IPS-11a (cell line): Measurements from ENCODE around the gene CCDC183.
"Not testable (repeated sequence)": the region's sequence is repeated elsewhere in the genome, so short reads cannot be mapped to it uniquely, and the experiment has no call there.

Source experiments
- H3K4me3 ChIP-seq: one replicate; pipeline ENCODE4 v1.5.1; 2013; ENCODE audit warnings: low read depth, low read length, control low read depth

Gene CCDC183

DNA sequence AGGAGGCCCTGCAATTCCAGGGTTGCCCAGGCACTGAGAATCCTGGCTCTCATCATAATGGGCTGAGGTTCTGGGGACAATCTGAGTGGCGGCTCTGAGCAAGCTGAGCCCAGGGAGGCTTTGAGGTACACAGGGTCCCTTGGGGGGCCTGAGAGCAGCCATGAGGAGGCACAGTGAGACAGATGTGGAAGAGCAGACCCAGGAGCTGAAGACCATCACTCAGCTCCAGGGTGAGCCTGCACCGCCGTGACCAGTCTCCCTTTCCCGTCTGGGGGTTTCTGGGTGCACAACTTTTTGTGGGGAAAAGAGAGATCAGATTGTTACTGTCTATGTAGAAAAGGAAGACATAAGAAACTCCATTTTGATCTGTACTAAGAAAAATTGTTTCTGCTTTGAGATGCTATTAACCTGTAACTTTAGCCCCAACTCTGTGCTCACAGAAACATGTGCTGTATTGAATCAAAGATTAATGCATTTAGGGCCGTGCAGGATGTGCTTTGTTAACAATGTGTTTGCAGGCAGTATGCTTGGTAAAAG, at the start of gene CCDC183:
Gene CCDC183 (plus strand): TSS at position 101 of the 537 bp plus-strand sequence. CDS start 60 bp downstream, at position 161.
- H3K4me3 ChIP-seq, result no peak within 1 kb of the TSS

GRCh38 chr9:136746621-136747020, 49.5 kb upstream of the CCDC183 start:
- H3K4me3 ChIP-seq, result no peak overlapping the region

DNA sequence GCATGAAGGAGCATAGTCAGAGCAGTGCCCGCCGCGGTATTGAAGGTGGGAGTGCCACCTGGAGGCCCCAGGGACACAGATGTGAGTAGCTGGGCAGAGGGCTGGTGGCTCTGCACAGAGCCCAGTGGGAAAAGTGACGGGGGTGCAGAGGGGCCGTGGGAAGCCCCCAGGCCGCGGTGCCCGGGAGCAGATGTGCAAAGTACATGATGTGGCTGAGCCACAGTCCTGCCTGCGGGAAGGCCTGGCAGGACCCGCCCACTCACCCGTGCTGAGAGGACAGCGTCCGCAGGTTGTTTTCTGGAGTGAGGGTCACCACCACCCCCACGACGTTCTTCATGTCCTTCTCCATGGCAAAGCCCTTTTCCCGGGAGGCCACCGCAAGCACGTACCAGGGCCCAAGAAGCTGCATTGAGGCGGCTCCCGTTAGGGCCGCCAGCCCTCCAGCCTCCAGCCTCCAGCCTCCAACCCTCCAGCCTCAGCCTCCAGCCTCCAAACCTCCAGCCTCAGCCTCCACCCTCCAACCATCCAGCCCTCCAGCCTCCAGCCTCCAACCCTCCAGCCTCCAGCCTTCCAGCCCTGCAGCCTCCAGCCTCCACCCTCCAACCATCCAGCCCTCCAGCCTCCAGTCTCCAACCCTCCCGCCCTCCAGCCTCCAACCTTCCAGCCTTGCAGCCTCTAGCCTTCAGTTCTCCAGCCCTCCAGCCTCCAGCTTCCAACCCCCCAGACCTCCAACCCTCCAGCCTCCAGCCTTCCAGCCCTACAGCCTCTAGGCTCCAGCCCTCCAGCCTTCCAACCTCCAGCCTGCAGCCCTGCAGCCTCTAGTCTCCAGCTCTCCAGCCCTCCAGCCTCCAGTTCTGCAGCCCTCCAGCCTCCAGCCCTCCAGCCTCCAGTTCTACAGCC, 48.7 kb upstream of the CCDC183 start:
- H3K4me3 ChIP-seq, result no peak overlapping the region

DNA sequence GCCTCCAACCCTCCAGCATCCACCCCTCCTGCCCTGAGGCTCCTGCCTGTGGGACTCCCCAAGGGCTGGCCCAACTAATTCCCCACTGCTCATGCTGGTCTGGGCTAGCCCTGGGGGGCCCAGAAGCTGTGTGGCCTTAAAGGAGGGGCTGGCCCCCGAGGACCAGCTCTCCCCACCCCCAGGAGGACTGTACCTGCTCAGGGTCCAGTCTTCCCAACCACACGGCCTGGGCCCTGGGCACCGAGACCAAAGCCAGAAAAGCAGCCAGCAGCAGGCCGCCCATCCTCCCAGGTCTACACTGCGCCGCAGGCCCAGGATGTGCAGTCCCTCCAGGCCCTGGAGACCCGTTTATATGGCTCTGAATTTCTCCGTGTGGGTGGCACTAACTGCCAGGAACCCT, 47.9 kb upstream of the CCDC183 start, which contains the start of gene LCN6:
Gene LCN6 (minus strand): TSS at position 325 of the 400 bp plus-strand sequence. CDS start 42 bp downstream, at position 283.
- no peak within 1 kb of the TSS for H3K4me3 ChIP-seq

DNA sequence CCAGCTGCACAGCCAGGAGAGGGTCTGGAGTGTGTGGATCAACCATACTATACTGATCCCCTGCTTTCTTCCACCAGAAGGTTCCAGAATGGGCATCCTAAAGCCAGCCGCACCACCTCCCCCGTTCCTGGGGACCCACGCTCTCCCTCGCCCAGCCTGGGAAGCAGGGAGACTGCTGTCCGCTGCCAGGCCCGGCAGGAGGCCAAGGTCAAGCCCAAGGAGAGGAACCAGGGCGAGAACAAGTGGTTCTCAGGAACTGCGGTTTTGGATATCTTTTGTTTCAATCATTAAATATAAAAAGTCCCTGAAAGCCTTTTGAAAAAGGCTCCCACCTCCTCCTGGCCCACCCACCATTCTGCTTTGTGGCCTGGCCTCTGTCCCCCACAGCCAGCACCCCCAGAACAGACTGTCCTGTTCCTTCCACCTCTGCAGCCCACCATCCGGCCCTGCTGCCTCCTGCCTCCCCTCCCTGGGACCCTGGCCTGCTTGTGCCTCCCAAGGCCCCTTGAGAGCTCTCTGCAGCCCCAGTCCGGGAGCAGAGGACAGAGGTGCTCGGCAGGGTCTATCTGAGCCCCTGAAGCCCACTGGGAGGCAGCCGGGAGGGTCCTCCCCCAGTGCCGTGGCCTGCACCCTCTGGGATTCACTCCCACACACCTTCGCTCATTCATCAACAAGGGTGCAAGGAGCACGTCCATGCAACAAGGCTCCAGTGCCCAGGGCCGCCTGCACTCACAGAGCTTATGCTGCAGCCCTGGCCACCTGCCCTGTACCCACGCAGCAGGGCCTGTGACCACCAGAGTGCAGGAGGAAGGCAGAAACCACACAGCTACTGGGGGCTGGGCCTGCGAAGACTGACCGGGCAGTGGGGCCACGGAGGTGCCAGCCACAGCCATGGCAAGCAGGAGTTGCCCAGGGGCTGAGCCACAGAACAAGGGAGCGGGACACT, 47.2 kb upstream of the CCDC183 start:
- H3K4me3 ChIP-seq, result no peak overlapping the region

DNA sequence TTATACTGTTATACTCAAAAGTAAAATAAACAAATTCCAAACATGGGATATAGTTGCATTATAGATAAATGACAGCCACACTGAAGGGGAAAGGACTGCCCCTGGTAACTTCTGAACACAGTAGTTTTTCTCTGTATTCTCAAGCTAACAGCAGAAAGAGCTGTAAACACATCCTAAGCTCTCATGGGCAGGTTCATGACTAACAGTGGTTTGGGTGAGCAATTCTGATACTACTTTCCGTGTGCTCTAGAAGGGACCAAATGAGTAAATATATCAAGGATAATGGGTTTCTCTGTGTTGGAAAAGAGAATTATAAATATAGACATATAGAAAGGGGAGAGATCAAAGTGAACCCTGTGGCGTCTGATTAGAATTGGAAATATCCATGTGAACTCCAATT, 45.6 kb upstream of the CCDC183 start:
- H3K4me3 ChIP-seq, result no peak overlapping the region

- H3K4me3 ChIP-seq, result no peak overlapping the region
Observed at GRCh38 chr9:136751244-136751643, 44.9 kb upstream of the CCDC183 start.

GRCh38 chr9:136751814-136752213, 44.3 kb upstream of the CCDC183 start:
- H3K4me3 ChIP-seq, result no peak overlapping the region

GRCh38 chr9:136753371-136754058, 42.6 kb upstream of the CCDC183 start:
- H3K4me3 ChIP-seq, result no peak overlapping the region

- no peak overlapping the region for H3K4me3 ChIP-seq
Observed at GRCh38 chr9:136754059-136754572, 42.0 kb upstream of the CCDC183 start.

DNA sequence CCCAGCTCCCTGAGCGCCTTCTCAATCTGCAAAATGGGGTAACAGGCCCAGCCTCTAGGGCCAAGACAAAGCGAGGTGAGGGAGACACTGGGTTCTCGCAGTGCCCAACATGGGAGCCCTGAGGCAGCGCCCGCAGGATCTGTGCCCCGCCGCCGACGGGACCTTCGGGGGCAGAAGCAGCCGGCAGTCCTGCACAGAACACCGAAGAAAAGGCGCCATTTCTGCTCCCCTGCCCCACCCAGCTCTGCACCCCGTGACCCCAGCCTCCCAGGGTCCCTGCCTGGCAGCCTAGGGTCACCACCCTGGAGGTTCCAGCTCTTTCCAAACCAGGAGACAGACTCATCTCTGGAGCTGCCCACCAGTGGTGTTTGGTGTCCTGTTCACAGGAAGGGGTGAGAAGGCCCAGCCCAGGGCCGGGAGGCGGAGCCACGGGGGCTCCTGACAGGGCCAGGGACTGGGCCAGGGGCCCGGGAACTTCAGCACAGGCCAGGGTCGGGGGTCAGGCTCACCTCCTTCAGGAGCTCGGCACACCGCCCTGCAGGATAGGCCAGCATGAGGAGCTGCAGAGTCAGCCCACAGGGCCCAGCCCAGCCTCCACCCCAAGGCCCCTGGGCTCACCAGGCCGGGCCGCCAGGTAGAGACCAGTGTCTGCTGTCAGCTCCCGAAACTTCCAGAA, 41.4 kb upstream of the CCDC183 start:
- H3K4me3 ChIP-seq, result no peak overlapping the region

- not testable (repeated sequence) for H3K4me3 ChIP-seq
Observed at GRCh38 chr9:136755302-136756133, 40.6 kb upstream of the CCDC183 start.

DNA sequence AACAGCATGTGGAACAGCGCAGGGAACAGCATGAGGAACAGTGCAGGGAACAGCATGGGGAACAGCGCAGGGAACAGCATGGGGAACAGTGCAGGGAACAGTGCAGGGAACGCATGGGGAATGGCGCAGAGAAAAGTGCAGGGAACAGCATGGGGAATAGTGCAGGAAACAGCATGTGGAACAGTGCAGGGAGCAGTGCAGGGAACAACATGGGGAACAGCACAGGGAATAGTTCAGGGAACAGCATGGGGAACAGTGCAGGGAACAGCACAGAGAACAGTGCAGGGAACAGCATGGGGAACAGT, 40.1 kb upstream of the CCDC183 start:
- no peak overlapping the region for H3K4me3 ChIP-seq

DNA sequence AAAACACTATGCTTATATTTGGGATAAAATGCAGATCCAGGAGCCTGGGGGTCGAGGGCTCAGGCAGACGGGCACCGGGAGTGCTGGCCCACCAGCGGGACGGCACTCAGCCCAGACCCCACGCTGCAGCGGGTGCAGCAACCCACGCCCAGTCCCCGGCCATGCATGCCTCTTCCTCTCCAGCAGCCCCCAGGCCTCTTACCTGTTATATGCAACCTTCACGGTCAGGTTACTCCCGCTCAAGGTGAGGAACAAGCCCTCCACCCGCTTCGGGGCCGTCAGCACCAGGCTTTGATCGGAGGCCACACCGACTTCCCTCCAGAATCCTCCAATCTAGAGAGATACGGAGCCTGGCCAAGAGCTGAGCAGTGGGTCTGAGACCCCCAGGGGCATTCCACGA, 39.3 kb upstream of the CCDC183 start:
- no peak overlapping the region for H3K4me3 ChIP-seq

GRCh38 chr9:136757328-136757727, 38.8 kb upstream of the CCDC183 start:
- H3K4me3 ChIP-seq, result no peak overlapping the region

DNA sequence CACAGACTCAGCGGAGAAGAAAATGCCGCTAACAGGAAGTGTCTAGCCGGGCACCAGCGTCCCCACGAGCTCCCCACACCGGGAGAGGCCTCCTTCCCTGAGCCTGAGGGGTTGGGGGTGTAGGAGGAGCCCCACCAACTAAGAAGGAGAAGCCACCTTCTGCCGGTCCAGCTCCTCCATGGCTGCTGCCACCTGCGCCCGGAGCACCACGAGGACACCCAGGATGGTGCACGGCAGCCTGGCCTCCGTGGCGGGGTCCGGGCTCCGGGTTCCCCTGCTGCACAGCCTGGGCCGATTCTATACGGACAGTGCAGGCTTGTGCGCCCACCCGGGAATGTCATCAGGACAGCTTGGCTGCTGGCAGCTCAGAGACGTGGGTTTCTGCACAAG, 38.4 kb upstream of the CCDC183 start:
- no peak overlapping the region for H3K4me3 ChIP-seq

DNA sequence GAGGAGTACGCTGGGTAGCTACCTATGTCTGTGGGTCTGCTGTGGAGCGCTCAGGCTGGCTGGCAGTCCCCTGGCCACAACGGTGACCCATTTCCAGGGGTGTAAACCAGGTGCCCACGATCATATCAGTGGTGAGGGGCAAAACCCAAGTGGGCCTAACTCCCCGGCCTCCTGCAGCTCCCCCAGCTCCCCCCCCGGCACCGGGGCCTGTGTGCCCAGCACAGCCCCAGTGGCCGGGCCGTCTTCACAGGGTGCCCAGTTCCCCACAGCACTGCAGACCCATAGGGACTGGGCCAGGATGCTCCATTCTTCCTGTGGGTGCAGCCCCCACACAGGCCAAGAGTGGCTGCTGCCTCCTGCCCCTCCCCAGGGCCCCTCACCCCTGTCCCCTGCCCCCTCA, 37.1 kb upstream of the CCDC183 start:
- H3K4me3 ChIP-seq, result no peak overlapping the region

DNA sequence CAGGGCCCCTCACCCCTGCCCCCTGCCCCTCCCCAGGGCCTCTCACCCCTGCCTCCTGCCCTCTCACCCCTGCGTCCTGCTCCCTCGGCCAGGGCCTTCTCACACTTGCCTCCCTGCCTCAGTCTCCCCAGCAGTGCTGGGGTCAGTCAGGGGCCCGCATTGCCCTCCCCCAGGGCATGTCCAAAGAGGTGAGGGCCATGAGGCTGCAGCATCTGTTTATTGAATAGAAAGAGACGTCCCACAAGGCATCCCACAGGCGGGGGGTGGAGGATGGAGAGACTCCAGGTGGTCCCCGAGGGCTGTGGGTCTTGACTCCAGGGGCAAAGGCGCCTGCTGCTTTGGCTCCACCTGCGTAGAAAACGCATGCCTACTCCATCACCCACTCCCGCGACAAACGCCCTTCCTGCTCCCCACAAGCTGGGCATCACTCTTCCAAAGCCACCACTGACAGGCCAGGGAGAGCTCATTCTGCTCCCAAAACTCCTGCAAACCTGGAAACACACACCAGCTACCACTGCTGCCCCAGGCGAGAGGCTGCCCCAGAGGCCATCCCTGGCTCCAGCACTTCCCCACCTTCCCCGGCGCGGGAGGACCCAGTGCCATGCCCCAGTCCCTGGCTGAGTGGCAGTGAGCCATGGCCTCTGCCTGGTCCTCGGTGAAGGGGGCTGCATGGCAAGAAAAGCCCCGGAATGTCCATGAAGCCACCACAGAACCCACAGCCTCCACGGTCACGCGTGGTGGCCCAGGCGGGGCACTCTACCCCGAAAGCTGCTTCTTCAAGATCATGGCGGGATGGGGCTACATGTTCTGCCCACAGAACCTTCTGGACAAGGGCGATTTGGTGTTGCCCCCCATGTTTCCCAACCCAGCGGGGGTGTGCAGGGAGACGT, 36.5 kb upstream of the CCDC183 start:
- no peak overlapping the region for H3K4me3 ChIP-seq
